T-helper 17 cell (primary cell): Measurements from ENCODE around the gene NFYC. TPM values are rescaled to one million over a fixed set of nuclear protein-coding genes. Genes with fewer than 3 reads are reported as not detected.
A peak's percentile ranks its signal among the peaks of the same experiment; 100 is the strongest.

Experiments
- ATAC-seq: fragments of 150-1000 bp; cut with Tn5 transposase; 2 replicates; pipeline ENCODE4 v1.10.0; 2021; ENCODE audit warnings: mild to moderate bottlenecking, moderate library complexity
- DNase-seq, 3 donors: peaks; one replicate each; pipeline versions ENCODE4 v3.0.0 to v3.0.0-alpha.2; 2020 to 2021
- H3K9me3 ChIP-seq: one replicate; pipeline ENCODE4 v1.7.0; 2013; ENCODE audit warnings: low read length, mild to moderate bottlenecking; ENCODE audit not compliant: control insufficient read depth, poor library complexity, severe bottlenecking
- H3K27ac Mint-ChIP-seq: one replicate; pipeline ENCODE4 v1.8.0; 2022; ENCODE audit warnings: mild to moderate bottlenecking, moderate library complexity, mixed read lengths
- H3K27me3 Mint-ChIP-seq: one replicate; pipeline ENCODE4 v1.8.0; 2022; ENCODE audit warnings: mixed read lengths
- H3K36me3 Mint-ChIP-seq: one replicate; pipeline ENCODE4 v1.8.0; 2022; ENCODE audit warnings: low read depth, mixed read lengths
- H3K4me1 Mint-ChIP-seq: one replicate; pipeline ENCODE4 v1.8.0; 2022; ENCODE audit warnings: mild to moderate bottlenecking, mixed read lengths
- H3K4me3 Mint-ChIP-seq: one replicate; pipeline ENCODE4 v1.8.0; 2022; ENCODE audit warnings: mild to moderate bottlenecking, moderate library complexity, mixed read lengths
- total RNA-seq, 4 donors: library from RNA in 2 of 4; stranded (reverse) in 2 of 4; gene quantifications; one replicate each; pipeline ENCODE4 v1.2.3 and lab custom pipeline; 2022 to 2026

The NFYC gene
- total RNA-seq, 2 donors from 2014 or later: 42.3 to 45.7 TPM

DNA sequence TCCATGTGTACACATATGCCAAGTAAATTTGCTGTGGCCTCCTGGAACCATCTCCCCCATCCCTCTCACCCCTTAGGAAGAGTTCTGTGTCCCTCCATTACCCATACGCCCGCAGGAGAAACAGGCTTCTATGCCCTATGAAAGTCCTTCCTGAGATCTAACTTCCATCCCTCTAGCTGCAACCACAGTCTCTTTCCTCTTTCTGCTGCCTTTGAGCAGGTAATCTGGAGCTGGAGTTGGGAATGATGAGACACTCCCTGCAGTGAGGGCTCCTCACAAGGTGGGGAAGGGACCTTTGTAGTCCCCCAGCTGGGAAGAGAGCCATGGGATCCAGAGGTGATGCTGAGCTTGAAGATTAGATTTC is 90.1 kb downstream of the NFYC start:
- Mint-ChIP-seq H3K36me3 (peaks cover 6% of the 10 kb centered on the region), H3K4me1 (peaks cover 13% of the 10 kb centered on the region), H3K27me3 (peaks cover 32% of the 10 kb centered on the region), H3K4me3 (no peak overlapping the region), H3K27ac (peak overlapping the region; percentile 43)
- ATAC-seq (no peak), DNase-seq (no peak)
- no peaks in the 10 kb centered on the region for H3K9me3 ChIP-seq

DNA sequence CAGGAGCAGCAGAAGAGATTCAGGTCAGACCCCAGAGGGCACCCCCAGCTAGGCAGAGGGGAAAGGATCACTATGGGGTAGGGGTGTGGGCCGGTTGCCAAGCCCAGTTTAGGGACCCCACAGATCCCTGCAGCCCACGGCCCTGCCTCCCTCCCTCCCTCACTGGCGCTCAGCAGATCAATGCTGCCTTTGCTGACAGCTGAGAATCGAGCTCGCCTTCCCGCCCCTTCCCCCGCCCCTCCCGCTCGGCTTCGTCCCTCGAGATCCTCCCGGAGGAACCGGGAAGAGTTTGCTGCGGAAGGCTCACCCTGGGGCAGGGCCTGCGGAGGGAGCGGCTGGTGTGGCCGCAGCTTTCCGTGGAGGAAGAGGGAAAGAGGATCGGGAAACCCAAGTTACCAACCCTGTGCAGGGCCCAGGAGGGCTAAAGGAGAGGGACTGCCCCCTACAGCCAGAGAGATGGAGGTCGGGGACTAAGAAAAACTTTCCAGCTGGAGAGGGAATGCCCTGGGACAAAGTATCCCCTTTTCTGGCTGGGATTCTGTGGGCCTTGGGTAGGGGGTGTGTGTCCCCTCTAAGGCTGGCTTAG is 91.0 kb downstream of the NFYC start:
- H3K4me1 Mint-ChIP-seq: peaks cover 13% of the 10 kb centered on the region
- ATAC-seq: no peak
- peaks cover 5% of the 10 kb centered on the region for H3K36me3 Mint-ChIP-seq
- DNase-seq: no peak
- peak overlapping the region; percentile 76 for H3K27ac Mint-ChIP-seq
- peak overlapping the region; percentile 92 for H3K4me3 Mint-ChIP-seq
- no peaks in the 10 kb centered on the region for H3K9me3 ChIP-seq
- H3K27me3 Mint-ChIP-seq: peaks cover 32% of the 10 kb centered on the region

DNA sequence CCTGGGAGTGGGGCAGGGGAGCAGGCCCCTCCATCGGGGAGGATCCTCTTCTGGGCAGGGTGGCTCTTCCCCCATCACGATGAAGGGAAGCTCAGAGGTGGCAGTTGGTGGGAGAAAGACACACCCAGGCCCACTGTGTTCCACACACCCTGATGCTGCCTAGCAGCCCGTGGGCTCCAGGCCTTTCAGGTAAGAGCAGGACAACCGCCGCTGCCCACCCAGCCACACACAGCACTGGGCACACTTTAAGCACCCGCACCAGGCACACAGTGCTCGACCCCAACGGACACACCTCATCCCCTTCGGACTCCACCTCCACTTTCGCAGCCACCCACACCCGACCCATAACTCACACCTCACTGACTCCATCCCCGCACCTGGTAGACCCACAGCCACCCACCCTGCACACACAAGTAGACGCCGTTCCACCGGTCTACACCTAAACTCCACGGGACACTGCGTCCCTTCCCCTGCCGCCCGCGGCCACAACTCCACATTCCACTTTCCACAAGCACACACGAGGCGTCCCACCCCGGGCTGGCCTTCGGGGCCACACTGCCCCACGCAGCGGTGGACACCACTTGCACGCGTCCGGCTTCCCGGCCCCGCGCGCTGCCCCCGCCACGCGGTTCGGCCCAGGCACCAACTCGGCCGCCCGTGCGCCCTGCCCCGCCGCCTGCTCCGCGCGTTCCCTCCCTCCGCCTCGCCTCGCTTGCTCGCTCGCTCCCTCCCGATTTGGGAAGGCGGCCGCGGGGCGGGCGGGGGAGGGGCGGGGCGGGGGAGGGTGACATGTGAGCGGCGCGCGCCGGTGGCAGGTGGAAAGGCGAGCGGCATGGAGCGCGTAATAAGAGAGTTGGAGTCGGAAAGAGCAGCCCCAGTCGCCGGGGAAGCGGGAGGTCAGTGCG is 91.7 kb downstream of the NFYC start, which contains the start of gene KCNQ4:
Gene KCNQ4 (plus strand): TSS at position 787 of the 905 bp plus-strand sequence. CDS start 307 bp downstream, outside the sequence.
- Mint-ChIP-seq H3K27ac (peak within 1 kb of the TSS; percentile 76), H3K4me1 (peaks cover 13% of the 10 kb centered on the region), H3K27me3 (peaks cover 32% of the 10 kb centered on the region), H3K4me3 (peak within 1 kb of the TSS; percentile 92), H3K36me3 (peaks cover 5% of the 10 kb centered on the region)
- H3K9me3 ChIP-seq: no peaks in the 10 kb centered on the region
- DNase-seq: no peak
- ATAC-seq: peak; percentile 56

DNA sequence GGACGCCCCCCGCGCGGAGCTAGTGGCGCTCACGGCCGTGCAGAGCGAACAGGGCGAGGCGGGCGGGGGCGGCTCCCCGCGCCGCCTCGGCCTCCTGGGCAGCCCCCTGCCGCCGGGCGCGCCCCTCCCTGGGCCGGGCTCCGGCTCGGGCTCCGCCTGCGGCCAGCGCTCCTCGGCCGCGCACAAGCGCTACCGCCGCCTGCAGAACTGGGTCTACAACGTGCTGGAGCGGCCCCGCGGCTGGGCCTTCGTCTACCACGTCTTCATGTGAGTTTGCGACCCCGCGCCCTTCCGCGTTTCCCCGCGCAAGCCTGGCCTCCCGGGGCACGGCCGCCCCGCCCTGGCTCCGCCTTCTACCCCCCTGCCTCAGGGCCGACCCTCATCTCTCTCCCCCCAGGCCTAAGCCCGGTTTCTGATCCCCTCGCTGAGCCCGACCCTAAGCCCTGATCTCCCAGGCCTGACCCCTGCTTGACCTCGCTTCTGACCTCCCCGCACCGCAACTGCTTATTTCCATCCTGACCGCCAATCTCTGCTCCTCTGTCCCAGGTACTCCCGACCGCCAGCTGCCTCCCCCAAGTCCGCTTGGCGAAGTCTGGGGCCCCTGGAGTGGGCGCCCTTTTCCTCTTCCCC is 92.8 kb downstream of the NFYC start:
- Mint-ChIP-seq H3K27ac (no peak overlapping the region), H3K36me3 (peaks cover 2% of the 10 kb centered on the region)
- peak; percentile 29 for ATAC-seq

DNA sequence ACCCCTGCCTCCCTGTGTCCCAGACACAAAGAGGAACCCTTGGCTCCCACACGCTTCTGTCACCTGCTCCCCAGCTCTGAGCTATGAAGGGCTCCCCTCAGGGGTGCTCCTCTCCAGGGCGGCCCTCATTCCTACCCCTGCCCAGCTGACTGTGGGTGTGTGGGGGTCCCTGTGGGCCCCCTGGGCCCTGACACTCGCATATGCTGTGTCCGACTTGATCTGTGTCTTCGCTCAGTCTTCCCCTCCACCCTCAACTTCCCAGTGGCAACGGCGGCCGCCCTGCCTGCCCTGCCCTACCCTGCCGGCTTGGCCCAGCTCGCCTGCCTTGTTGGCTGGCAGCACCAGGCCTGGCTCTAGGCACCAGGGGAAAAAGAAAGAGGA is 93.3 kb downstream of the NFYC start:
- Mint-ChIP-seq H3K36me3 (peaks cover 4% of the 10 kb centered on the region), H3K4me3 (peak overlapping the region; percentile 82), H3K27ac (no peak overlapping the region), H3K4me1 (peaks cover 10% of the 10 kb centered on the region), H3K27me3 (peaks cover 37% of the 10 kb centered on the region)
- ATAC-seq (no peak), DNase-seq (no peak)
- no peaks in the 10 kb centered on the region for H3K9me3 ChIP-seq

More for the DNA sequence above, 92.8 kb downstream of the NFYC start:
- H3K27me3 Mint-ChIP-seq: peaks cover 32% of the 10 kb centered on the region
- H3K4me1 Mint-ChIP-seq: peaks cover 10% of the 10 kb centered on the region
- DNase-seq: no peak
- H3K9me3 ChIP-seq: no peaks in the 10 kb centered on the region
- H3K4me3 Mint-ChIP-seq: peak overlapping the region; percentile 82

DNA sequence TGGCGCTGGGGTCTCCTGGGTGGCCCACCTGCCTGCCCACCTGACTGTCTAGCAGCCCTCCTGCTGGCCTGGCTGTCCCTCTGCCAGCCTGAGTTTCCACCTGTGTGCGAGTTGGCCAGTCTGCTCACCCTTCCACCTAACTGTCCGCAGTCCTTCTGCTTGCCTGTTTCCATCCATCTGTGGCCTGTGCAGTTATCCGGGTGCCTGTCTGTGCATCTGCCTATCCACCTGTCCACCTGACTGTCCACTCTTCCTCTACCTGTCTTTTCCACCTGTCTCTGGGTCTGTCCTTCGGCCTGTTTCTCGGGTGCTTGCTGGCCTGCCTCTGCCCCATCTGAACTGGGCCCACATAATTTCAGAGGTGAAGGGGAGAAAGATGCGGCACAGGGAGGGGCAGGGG is 93.9 kb downstream of the NFYC start:
- Mint-ChIP-seq H3K4me1 (peaks cover 11% of the 10 kb centered on the region), H3K27ac (no peak overlapping the region), H3K27me3 (peaks cover 37% of the 10 kb centered on the region), H3K4me3 (peak overlapping the region; percentile 31), H3K36me3 (peaks cover 4% of the 10 kb centered on the region)
- DNase-seq (no peak), ATAC-seq (no peak)
- no peaks in the 10 kb centered on the region for H3K9me3 ChIP-seq

DNA sequence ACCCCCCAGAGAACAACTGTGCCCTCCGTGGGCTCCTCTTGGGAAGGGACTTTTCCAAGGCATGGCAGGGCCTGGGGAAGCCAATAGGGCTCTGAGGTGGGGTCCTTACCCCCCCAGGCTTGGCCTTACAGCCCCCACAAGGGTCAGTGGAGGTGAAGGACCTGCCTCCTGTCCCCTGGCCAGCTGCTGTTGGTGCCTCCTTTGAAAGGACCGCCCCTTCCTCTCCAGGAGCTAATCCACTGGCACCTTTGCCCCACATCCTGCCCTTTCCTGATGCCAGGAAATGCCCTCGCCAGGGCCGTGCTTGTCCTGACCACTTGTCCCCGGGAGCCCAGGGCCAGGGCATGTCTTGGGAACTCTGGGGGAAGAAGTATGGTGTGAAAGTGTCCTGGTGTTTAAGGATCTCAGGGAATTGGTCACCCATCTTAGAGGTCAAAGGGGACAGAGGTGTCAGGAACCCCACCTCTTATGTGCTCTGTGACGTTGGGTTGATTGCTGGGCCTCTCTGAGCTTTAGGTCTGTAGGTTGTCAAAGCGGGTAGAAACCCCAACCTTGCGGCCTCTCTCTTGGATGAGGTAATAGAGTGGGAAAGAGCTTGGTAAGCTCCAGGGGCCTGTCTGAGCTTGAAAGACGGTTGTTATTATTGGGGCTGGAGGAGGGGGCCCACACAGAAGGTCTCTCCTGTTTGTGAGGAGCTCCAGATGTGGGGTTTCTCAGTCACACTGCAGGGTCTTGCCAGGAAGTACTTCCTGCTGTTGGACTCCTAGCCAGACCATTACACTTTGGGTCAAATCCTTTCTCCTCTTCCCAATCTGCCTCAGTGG is 94.9 kb downstream of the NFYC start:
- H3K4me3 Mint-ChIP-seq: no peak overlapping the region
- ATAC-seq: no peak
- H3K27me3 Mint-ChIP-seq: peaks cover 30% of the 10 kb centered on the region
- no peaks in the 10 kb centered on the region for H3K9me3 ChIP-seq
- H3K36me3 Mint-ChIP-seq: peaks cover 7% of the 10 kb centered on the region
- DNase-seq: no peak
- H3K4me1 Mint-ChIP-seq: peaks cover 14% of the 10 kb centered on the region
- H3K27ac Mint-ChIP-seq: no peak overlapping the region

DNA sequence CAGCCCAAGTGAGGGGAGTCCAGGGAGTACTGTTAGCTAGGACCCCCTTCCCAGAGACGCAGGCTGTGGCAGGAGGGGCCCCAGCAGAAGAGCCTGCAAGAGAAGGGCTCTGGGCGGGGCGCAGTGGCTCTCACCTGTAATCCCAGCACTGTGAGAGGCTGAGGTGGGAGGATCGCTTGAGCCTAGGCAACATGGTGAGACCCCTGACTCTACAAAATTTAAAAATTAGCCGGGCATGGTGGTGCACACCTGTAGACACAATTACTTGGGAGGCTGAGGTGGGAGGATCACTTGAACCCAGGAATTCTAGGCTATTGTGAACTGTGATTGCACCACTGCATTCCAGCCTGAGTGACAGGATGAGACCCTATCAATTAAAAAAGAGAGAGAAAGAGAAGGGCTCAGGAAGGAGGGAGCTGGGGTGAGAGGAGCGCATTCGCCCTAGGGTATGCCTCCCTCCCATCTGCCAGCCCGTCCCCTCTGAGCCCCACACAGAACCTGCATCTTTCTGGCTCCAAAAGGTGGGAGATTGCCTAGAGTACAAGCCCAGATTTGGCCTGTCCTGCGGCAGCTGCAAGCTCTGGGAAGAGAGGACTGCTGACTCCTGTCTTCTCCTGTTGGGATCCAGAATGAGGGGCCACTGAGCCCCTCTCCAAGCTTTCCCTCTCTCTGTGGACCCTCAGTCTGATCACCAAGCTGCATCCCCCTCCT is 95.6 kb downstream of the NFYC start:
- no peak overlapping the region for H3K27ac Mint-ChIP-seq
- ATAC-seq (no peak), DNase-seq (no peak)
- H3K27me3 Mint-ChIP-seq: peaks cover 22% of the 10 kb centered on the region
- peaks cover 7% of the 10 kb centered on the region for H3K36me3 Mint-ChIP-seq
- no peaks in the 10 kb centered on the region for H3K9me3 ChIP-seq
- no peak overlapping the region for H3K4me3 Mint-ChIP-seq
- H3K4me1 Mint-ChIP-seq: peaks cover 12% of the 10 kb centered on the region

DNA sequence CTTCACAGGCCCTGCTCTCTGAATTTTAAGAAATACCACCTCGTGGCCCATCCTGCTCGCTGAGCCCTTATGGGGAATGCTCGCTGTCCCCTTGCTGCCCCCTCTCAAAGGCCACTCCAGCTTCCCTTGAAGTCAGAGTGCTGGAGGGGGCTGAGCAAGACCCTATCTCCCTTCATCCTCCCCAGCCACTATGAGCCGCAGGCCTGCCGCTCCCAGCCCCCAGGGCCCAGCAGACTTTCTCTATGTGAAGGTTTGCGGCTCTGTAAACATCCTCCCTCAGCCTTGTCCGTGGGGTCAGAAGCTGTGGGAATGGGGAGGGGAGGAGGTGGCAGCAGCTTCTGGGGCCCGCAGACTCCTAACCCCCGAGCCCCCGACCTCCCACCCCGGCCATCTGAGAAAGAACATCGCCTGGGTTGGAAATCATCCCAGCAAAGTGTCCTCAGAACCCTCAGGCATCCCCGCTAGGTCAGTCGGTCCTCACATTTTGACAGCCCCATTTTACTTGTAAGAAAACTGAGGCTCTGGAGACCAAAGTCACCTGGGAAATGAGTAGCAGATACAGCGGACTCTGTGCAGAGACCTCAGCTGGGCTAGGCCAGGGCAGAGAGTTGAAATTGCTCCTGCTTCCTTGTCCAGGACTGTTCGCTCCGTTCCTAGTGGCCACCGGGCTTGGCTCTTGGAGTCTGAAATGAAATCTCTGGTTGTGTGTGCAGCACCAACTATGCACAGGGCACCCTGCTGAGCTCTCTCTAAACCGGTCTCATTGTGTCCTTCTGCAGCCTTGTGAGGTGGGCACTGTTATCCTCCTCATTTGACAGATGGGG is 96.4 kb downstream of the NFYC start:
- no peak overlapping the region for H3K27ac Mint-ChIP-seq
- no peak overlapping the region for H3K4me3 Mint-ChIP-seq
- no peaks in the 10 kb centered on the region for H3K9me3 ChIP-seq
- DNase-seq (no peak), ATAC-seq (no peak)
- H3K27me3 Mint-ChIP-seq: peaks cover 16% of the 10 kb centered on the region
- H3K4me1 Mint-ChIP-seq: peaks cover 10% of the 10 kb centered on the region
- H3K36me3 Mint-ChIP-seq: peaks cover 7% of the 10 kb centered on the region

DNA sequence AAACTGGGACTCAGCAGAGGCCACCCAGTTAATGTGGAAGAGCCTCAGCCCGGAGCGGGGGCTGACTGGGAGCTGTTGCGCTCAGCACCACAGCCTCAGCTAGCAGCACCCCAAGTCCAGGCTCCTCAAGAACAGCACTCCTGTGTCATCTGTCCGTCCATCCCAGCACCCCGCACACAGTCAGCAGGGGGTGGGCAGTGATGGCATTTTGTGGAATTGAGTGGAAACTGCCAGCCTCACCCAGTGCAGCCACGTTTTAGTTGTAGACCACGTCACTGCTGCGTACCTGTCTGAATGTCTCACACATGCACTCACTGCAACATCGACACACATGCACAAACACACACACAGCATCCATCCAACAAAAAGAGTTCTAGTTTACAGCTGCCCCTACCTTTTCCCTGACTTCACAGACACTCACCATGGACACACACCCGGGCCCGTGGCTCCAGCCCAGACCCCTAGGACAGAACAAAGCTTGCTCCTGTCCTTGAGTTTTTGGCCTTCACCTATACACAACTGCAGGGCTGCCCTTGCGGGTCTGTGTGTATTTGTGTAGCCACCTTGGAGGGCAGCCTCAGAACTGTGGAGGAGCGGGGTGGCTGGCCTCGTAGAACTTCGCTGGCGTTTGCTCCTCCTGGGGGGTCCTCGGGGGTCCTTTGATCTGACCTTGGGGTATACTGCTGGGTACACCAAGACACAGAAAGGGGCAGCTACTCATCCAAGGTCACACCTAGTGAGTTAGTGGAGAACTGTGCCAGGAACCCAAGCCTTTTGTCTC is 97.2 kb downstream of the NFYC start:
- no peak overlapping the region for H3K27ac Mint-ChIP-seq
- ATAC-seq: no peak

DNA sequence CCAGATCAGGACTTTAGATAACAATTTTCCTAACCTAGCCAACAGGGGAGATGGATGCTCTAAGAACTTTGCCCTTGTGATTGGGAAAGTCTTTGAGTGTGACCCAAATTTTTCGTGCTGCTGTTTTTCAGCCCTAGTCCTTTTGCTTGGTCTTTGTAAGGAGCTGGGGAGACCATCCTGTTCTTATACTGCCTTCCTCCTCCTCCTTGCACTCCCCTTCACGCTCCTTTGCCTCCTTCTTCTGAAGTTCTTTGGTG is 97.8 kb downstream of the NFYC start:
- Mint-ChIP-seq H3K36me3 (peaks cover 9% of the 10 kb centered on the region), H3K27ac (no peak overlapping the region), H3K4me3 (no peak overlapping the region), H3K27me3 (peaks cover 19% of the 10 kb centered on the region), H3K4me1 (peaks cover 5% of the 10 kb centered on the region)
- no peaks in the 10 kb centered on the region for H3K9me3 ChIP-seq
- ATAC-seq: no peak
- no peak for DNase-seq

More for the DNA sequence above, 97.2 kb downstream of the NFYC start:
- Mint-ChIP-seq H3K4me3 (no peak overlapping the region), H3K4me1 (peaks cover 5% of the 10 kb centered on the region), H3K27me3 (peaks cover 16% of the 10 kb centered on the region), H3K36me3 (peaks cover 9% of the 10 kb centered on the region)
- DNase-seq: no peak
- H3K9me3 ChIP-seq: no peaks in the 10 kb centered on the region
